Heart left ventricle (tissue), 13 donors: Measurements from ENCODE around the gene XRCC3.

Experiments
- CTCF ChIP-seq, 12 donors: fragments of 200-600 bp; sonication (generic) in 4 of 12; IDR thresholded peaks; one replicate each; pipeline versions ENCODE4 v1.5.0 to v1.8.0; 2018 to 2022; ENCODE audit warnings: antibody characterized with exemption in 12 of 12, mild to moderate bottlenecking in 5 of 12
- POLR2A ChIP-seq, 2 donors: fragments of 450-650 bp; IDR thresholded peaks; one replicate each; pipeline ENCODE4 v1.6.1; 2017; ENCODE audit warnings: antibody characterized with exemption in 2 of 2, mild to moderate bottlenecking in 2 of 2, moderate library complexity in 2 of 2
- donor health status: ischemic (EF 13 %, LVEDD 7.1; RV severe dilation, severe dysfunction).
- donor health status: DM: no; HTN: yes; CAD: no.
- donor health status: DM: no; HTN: no; CAD: no.
- donor health status: ischemic (EF 25% LVEDD 6.9; RV normal size, moderate dysfunction).
- donor health status: ischemic (EF 25% LVEDD 5.7; RV mildly dilated, moderate dysfunction).
- donor health status: ischemic (EF 35%, LVEDD 5.7; RV mildly dilated, moderate dysfunction).
- donor health status: nonischemic (EF 11% LVEDD 7.7; RV severe dilation, severe dysfunction).
- donor health status: DM: yes; HTN: yes; CAD: no.
- donor health status: PGD.
- donor health status: ischemic (EF 29% LVEDD 5.4; RV normal size, mild dysfunction).
- donor health status: nonischemic (EF 23%, LVEDD 6.1; RV moderate dilation, normal function).

GRCh38 chr14:103676881-103677675 is 38.2 kb downstream of the XRCC3 start:
- no peak for TF ChIP-seq CTCF (IDR thresholded peaks at IDR 0.05)
- TF ChIP-seq POLR2A (IDR thresholded peaks at IDR 0.05): no peak
